HG03025 (cell line): Measurements from ENCODE around the gene BRPF3.

Experiments
- ATAC-seq: cut with Tn5 transposase; IDR thresholded peaks from one replicate; pipeline ENCODE4 v1.9.1; 2021; ENCODE audit warnings: mild to moderate bottlenecking, moderate library complexity; ENCODE audit not compliant: unreplicated experiment, low FRiP score

The BRPF3 gene

GRCh38 chr6:36196113-36196879 lies at the start of gene BRPF3:
TSS of gene BRPF3 (plus strand) at chr6:36196744. CDS start at chr6:36200323, 3,579 bp downstream.
- ATAC-seq, result peak; percentile 65

GRCh38 chr6:36147294-36147693 lies 49.2 kb upstream of the BRPF3 start:
- ATAC-seq, result no peak

- ATAC-seq, result no peak
Measured at GRCh38 chr6:36149476-36149875, 47.1 kb upstream of the BRPF3 start.

- ATAC-seq, result no peak
Measured at GRCh38 chr6:36150283-36150682, 46.3 kb upstream of the BRPF3 start.

- no peak for ATAC-seq
Measured at GRCh38 chr6:36154286-36154685, 42.3 kb upstream of the BRPF3 start.

- ATAC-seq, result no peak
Measured at GRCh38 chr6:36155662-36156061, 40.9 kb upstream of the BRPF3 start.

- no peak for ATAC-seq
Measured at GRCh38 chr6:36160147-36160760, 36.3 kb upstream of the BRPF3 start.

GRCh38 chr6:36169023-36170007 lies 27.2 kb upstream of the BRPF3 start:
- no peak for ATAC-seq

- ATAC-seq, result no peak
Measured at GRCh38 chr6:36170704-36171103, 25.8 kb upstream of the BRPF3 start.

GRCh38 chr6:36171573-36171972 lies 25.0 kb upstream of the BRPF3 start:
- ATAC-seq, result no peak

GRCh38 chr6:36177166-36177565 lies 19.4 kb upstream of the BRPF3 start:
- no peak for ATAC-seq

GRCh38 chr6:36178544-36178943 lies 18.0 kb upstream of the BRPF3 start:
- no peak for ATAC-seq

- ATAC-seq, result no peak
Measured at GRCh38 chr6:36180126-36180525, 16.4 kb upstream of the BRPF3 start.

GRCh38 chr6:36184311-36184710 lies 12.2 kb upstream of the BRPF3 start:
- no peak for ATAC-seq

- no peak for ATAC-seq
Measured at GRCh38 chr6:36186199-36186598, 10.3 kb upstream of the BRPF3 start.

GRCh38 chr6:36187446-36187845 lies 9.1 kb upstream of the BRPF3 start:
- no peak for ATAC-seq

- no peak for ATAC-seq
Measured at GRCh38 chr6:36195471-36196112, 952 bp upstream of the BRPF3 start.

- ATAC-seq, result peak; percentile 89
Measured at GRCh38 chr6:36196880-36197548, 470 bp downstream of the BRPF3 start.

GRCh38 chr6:36197739-36198221 lies 1.2 kb downstream of the BRPF3 start:
- ATAC-seq, result no peak

- ATAC-seq, result no peak
Measured at GRCh38 chr6:36198986-36199385, 2.4 kb downstream of the BRPF3 start.
